Measurements from ENCODE around the gene TBC1D19.

DNA sequence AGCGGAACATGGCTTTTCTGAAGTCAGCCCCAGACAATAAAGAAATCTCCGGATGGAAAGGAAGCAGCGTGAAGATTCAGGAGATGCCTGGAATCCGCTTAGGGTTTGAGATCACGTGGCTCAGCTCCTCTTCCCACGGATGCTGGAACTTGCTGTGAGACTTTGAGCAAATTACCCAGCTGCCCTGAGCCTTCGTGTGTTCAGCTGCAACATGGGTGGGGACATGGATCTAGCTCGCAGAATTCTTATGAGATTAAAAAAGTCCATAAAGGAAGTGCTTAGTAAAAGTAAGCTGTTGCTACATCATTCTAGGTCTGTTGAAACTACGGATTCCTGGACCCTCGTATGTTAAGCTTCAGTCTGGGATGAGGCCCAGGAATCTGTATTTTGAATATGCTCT, 221.0 kb downstream of the TBC1D19 start:
- TF ChIP-seq, protein P1, sequence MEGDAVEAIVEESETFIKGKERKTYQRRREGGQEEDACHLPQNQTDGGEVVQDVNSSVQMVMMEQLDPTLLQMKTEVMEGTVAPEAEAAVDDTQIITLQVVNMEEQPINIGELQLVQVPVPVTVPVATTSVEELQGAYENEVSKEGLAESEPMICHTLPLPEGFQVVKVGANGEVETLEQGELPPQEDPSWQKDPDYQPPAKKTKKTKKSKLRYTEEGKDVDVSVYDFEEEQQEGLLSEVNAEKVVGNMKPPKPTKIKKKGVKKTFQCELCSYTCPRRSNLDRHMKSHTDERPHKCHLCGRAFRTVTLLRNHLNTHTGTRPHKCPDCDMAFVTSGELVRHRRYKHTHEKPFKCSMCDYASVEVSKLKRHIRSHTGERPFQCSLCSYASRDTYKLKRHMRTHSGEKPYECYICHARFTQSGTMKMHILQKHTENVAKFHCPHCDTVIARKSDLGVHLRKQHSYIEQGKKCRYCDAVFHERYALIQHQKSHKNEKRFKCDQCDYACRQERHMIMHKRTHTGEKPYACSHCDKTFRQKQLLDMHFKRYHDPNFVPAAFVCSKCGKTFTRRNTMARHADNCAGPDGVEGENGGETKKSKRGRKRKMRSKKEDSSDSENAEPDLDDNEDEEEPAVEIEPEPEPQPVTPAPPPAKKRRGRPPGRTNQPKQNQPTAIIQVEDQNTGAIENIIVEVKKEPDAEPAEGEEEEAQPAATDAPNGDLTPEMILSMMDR (conservative IDR thresholded peaks at IDR 0.05) = no peak
- no peak for TF ChIP-seq EZH2 (IDR thresholded peaks at IDR 0.05; ENCODE audit: low read depth)
